PC-9 (cell line): Measurements from ENCODE around the gene CDH18. TPM values are rescaled to one million over a fixed set of nuclear protein-coding genes. Genes with fewer than 3 reads are reported as not detected.
A peak's percentile ranks its signal among the peaks of the same experiment; 100 is the strongest.

Experiments used
- BruUV-seq: library from RNA; stranded (reverse); fragments of 400-500 nt; replicated peaks from 2 replicates; lab custom pipeline; 2021; lab: Mats Ljungman, UMichigan
- CTCF ChIA-PET: fragments of 300-600 bp; sonication (Branson Sonifier 250); formaldehyde crosslinking; loops from one replicate; lab custom pipeline; 2022; ENCODE audit warnings: antibody characterized with exemption; lab: Charles Lee
- POLR2A ChIA-PET: fragments of 300-600 bp; sonication (Branson Sonifier 250); formaldehyde crosslinking; loops from one replicate; lab custom pipeline; 2022; ENCODE audit warnings: antibody characterized with exemption; ENCODE audit not compliant: unreplicated experiment; lab: Charles Lee
- DNase-seq, 2 experiments: peaks; one replicate each; pipeline versions ENCODE4 v3.0.0 to v3.0.0-alpha.2; 2015 to 2022; ENCODE audit warnings: mixed read lengths in 1 of 2
- H2AFZ ChIP-seq: fragments of 200-600 bp; sonication (generic); 2 replicates; pipeline ENCODE4 v1.8.1; 2017; ENCODE audit warnings: antibody characterized with exemption
- H3F3A ChIP-seq: fragments of 200-600 bp; sonication (generic); 2 replicates; pipeline ENCODE4 v1.8.1; 2017; ENCODE audit warnings: antibody characterized with exemption, mild to moderate bottlenecking, low read depth; ENCODE audit not compliant: insufficient read depth
- H3K27ac ChIP-seq: fragments of 200-600 bp; sonication (generic); 2 replicates; pipeline ENCODE4 v1.6.1; 2016; ENCODE audit warnings: mixed run types
- H3K27me3 ChIP-seq: fragments of 200-600 bp; sonication (generic); 2 replicates; pipeline ENCODE4 v1.6.1; 2016; ENCODE audit warnings: low read depth, mixed run types; ENCODE audit not compliant: insufficient read depth
- H3K36me3 ChIP-seq: fragments of 200-600 bp; sonication (generic); 2 replicates; pipeline ENCODE4 v1.6.1; 2016; ENCODE audit warnings: low read depth, mixed run types
- H3K4me1 ChIP-seq: fragments of 200-600 bp; sonication (generic); replicated peaks from 2 replicates; pipeline ENCODE4 v1.6.1; 2016; ENCODE audit warnings: mixed run types; ENCODE audit not compliant: insufficient read depth
- H3K4me2 ChIP-seq: fragments of 200-600 bp; sonication (generic); 2 replicates; pipeline ENCODE4 v1.6.1; 2017; ENCODE audit warnings: mixed run types
- H3K4me3 ChIP-seq: fragments of 200-600 bp; sonication (generic); 2 replicates; pipeline ENCODE4 v1.6.1; 2016; ENCODE audit warnings: mixed run types
- H3K79me2 ChIP-seq: fragments of 200-600 bp; sonication (generic); 2 replicates; pipeline ENCODE4 v1.6.1; 2017; ENCODE audit warnings: low read depth, mixed run types
- H3K9me2 ChIP-seq: fragments of 200-600 bp; sonication (generic); 2 replicates; pipeline ENCODE4 v1.8.1; 2017; ENCODE audit warnings: mild to moderate bottlenecking; ENCODE audit not compliant: insufficient read depth
- H3K9me3 ChIP-seq: fragments of 200-600 bp; sonication (generic); 2 replicates; pipeline ENCODE4 v1.8.1; 2016; ENCODE audit warnings: low read depth; ENCODE audit not compliant: insufficient read depth
- H4K20me1 ChIP-seq: fragments of 200-600 bp; sonication (generic); 2 replicates; pipeline ENCODE4 v1.8.1; 2017; ENCODE audit not compliant: insufficient read depth
- CTCF ChIP-seq: fragments of 200-600 bp; sonication (generic); conservative IDR thresholded peaks from 2 replicates; pipeline ENCODE4 v1.6.1; 2017; ENCODE audit warnings: mixed run types, antibody characterized with exemption, mild to moderate bottlenecking, moderate library complexity
- EZH2 ChIP-seq: fragments of 200-600 bp; sonication (generic); IDR thresholded peaks from 2 replicates; pipeline ENCODE4 v1.8.0; 2017; ENCODE audit warnings: antibody characterized with exemption, low read depth
- intact Hi-C: fragments of 100-400 bp; cut with micrococcal nuclease; formaldehyde crosslinking; loops from one replicate; pipeline ENCODE4 v1.10.0; 2022; ENCODE audit not compliant: unreplicated experiment
- total RNA-seq: library from RNA; stranded (reverse); gene quantifications from 2 replicates; pipeline ENCODE4 v1.2.3, GENCODE V29; 2021

Gene CDH18
- total RNA-seq, 1 experiment from 2014 or later = not detected

- no peaks in the 10 kb centered on the region for H3K27me3 ChIP-seq
- no peak overlapping the region for H3K4me2 ChIP-seq
- no peaks in the 10 kb centered on the region for H3K36me3 ChIP-seq
- no peaks in the 10 kb centered on the region for H3F3A ChIP-seq
- ChIA-PET POLR2A (no interaction called here), CTCF (no interaction called here)
- H3K9me3 ChIP-seq = no peaks in the 10 kb centered on the region
- no peaks in the 10 kb centered on the region for H3K4me1 ChIP-seq
- no peak overlapping the region for H3K27ac ChIP-seq
- DNase-seq = no peak
- no peaks in the 10 kb centered on the region for H4K20me1 ChIP-seq
- H3K4me3 ChIP-seq = no peak overlapping the region
- intact Hi-C loops = no loop called here
- no peaks in the 10 kb centered on the region for H3K79me2 ChIP-seq
- TF ChIP-seq EZH2 = no peak
- no peak for TF ChIP-seq CTCF
- H2AFZ ChIP-seq = no peak overlapping the region
- no TSS peak for BruUV-seq
- 0 out of 2 replicates have a peak, but pooled peaks cover 3% of the 10 kb centered on the region for H3K9me2 ChIP-seq
These were observed 372.3 kb downstream of the CDH18 start for GRCh38 chr5:19615661-19616060.

GRCh38 chr5:19615071-19615470, 372.9 kb downstream of the CDH18 start:
- H3F3A ChIP-seq = no peaks in the 10 kb centered on the region
- no peaks in the 10 kb centered on the region for H3K27me3 ChIP-seq
- intact Hi-C loops = no loop called here
- H3K9me3 ChIP-seq = no peaks in the 10 kb centered on the region
- no peak overlapping the region for H3K4me3 ChIP-seq
- TF ChIP-seq EZH2 = no peak
- TF ChIP-seq CTCF = no peak
- CTCF ChIA-PET = no interaction called here
- no peak for DNase-seq
- no TSS peak for BruUV-seq
- H3K4me1 ChIP-seq = no peaks in the 10 kb centered on the region
- H2AFZ ChIP-seq = no peak overlapping the region
- H4K20me1 ChIP-seq = no peaks in the 10 kb centered on the region
- H3K4me2 ChIP-seq = no peak overlapping the region
- no peaks in the 10 kb centered on the region for H3K36me3 ChIP-seq
- no peaks in the 10 kb centered on the region for H3K79me2 ChIP-seq
- no peak overlapping the region for H3K27ac ChIP-seq
- H3K9me2 ChIP-seq = 0 out of 2 replicates have a peak, but pooled peaks cover 3% of the 10 kb centered on the region
- POLR2A ChIA-PET = no interaction called here

GRCh38 chr5:19608444-19609002, 379.5 kb downstream of the CDH18 start:
- no peak overlapping the region for H3K4me2 ChIP-seq
- CTCF ChIA-PET = interaction anchor here (0.6 to 0.7 kb wide), 5 partner anchors 563 to 1801 kb away, joined by 3 to 8 read pairs (median 4); no protein-coding TSS in a partner anchor

More at GRCh38 chr5:19608444-19609002, 379.5 kb downstream of the CDH18 start:
- TF ChIP-seq CTCF (peak; percentile 65), EZH2 (no peak)
- Histone ChIP-seq H3K79me2 (no peaks in the 10 kb centered on the region), H3K36me3 (no peaks in the 10 kb centered on the region), H3K27me3 (no peaks in the 10 kb centered on the region), H3K4me3 (no peak overlapping the region), H3F3A (no peaks in the 10 kb centered on the region), H3K4me1 (no peaks in the 10 kb centered on the region), H3K27ac (no peak overlapping the region), H2AFZ (no peak overlapping the region), H3K9me2 (no peaks in the 10 kb centered on the region), H4K20me1 (no peaks in the 10 kb centered on the region), H3K9me3 (no peaks in the 10 kb centered on the region)
- intact Hi-C loops = loop anchor here (1.0 to 10.0 kb wide), 4 partner anchors 294 to 1214 kb away; no protein-coding TSS in a partner anchor
- no TSS peak for BruUV-seq
- DNase-seq = no peak
- POLR2A ChIA-PET = interaction anchor here (0.6 to 0.7 kb wide), 2 partner anchors 629 to 1211 kb away, joined by 3 to 5 read pairs; no protein-coding TSS in a partner anchor
